Hepatocyte (in vitro differentiated cells): Measurements from ENCODE around the gene GVQW3. TPM values are rescaled to one million over a fixed set of nuclear protein-coding genes. Genes with fewer than 3 reads are reported as not detected.

ENCODE experiments used
- DNase-seq: peaks from one replicate; pipeline ENCODE4 v3.0.0-alpha.2; 2016; ENCODE audit warnings: low spot score
- H2AFZ ChIP-seq: fragments of 200-600 bp; sonication (generic); 2 replicates; pipeline ENCODE4 v1.6.0; 2016; ENCODE audit warnings: antibody characterized with exemption, mild to moderate bottlenecking
- H3K27ac ChIP-seq: fragments of 200-600 bp; sonication (generic); 2 replicates; pipeline ENCODE4 v1.5.1; 2016; ENCODE audit warnings: mild to moderate bottlenecking
- H3K27me3 ChIP-seq: fragments of 200-600 bp; sonication (generic); 2 replicates; pipeline ENCODE4 v1.6.1; 2016
- H3K36me3 ChIP-seq: fragments of 200-600 bp; sonication (generic); replicated peaks from 2 replicates; pipeline ENCODE4 v1.5.1; 2016; ENCODE audit warnings: low read depth; ENCODE audit not compliant: insufficient read depth
- H3K4me1 ChIP-seq: fragments of 200-600 bp; sonication (generic); 2 replicates; pipeline ENCODE4 v1.5.1; 2016; ENCODE audit warnings: mild to moderate bottlenecking, moderate library complexity; ENCODE audit not compliant: insufficient read depth
- H3K4me2 ChIP-seq: fragments of 200-600 bp; sonication (generic); 2 replicates; pipeline ENCODE4 v1.6.0; 2016
- H3K4me3 ChIP-seq: fragments of 200-600 bp; sonication (generic); 2 replicates; pipeline ENCODE4 v1.5.1; 2016; ENCODE audit warnings: mild to moderate bottlenecking
- H3K79me2 ChIP-seq: fragments of 200-600 bp; sonication (generic); 2 replicates; pipeline ENCODE4 v1.6.0; 2017; ENCODE audit warnings: mild to moderate bottlenecking
- H3K9me2 ChIP-seq: fragments of 200-600 bp; sonication (generic); replicated peaks from 2 replicates; pipeline ENCODE4 v1.6.0; 2017; ENCODE audit warnings: mild to moderate bottlenecking; ENCODE audit not compliant: insufficient read depth
- H3K9me3 ChIP-seq: fragments of 200-600 bp; sonication (generic); 2 replicates; pipeline ENCODE4 v1.5.1; 2016; ENCODE audit warnings: low read depth, mild to moderate bottlenecking
- H4K20me1 ChIP-seq: fragments of 200-600 bp; sonication (generic); 2 replicates; pipeline ENCODE4 v1.6.0; 2016; ENCODE audit warnings: mild to moderate bottlenecking; ENCODE audit not compliant: insufficient read depth, poor library complexity, severe bottlenecking
- CTCF ChIP-seq: fragments of 200-600 bp; sonication (generic); IDR thresholded peaks from 2 replicates; pipeline ENCODE4 v1.5.1; 2016; ENCODE audit warnings: antibody characterized with exemption, mild to moderate bottlenecking; ENCODE audit not compliant: poor library complexity
- EZH2 ChIP-seq: fragments of 200-600 bp; sonication (generic); IDR thresholded peaks from 2 replicates; pipeline ENCODE4 v1.6.1; 2016; ENCODE audit warnings: antibody characterized with exemption, mild to moderate bottlenecking, borderline replicate concordance
- EZH2phosphoT487 ChIP-seq: fragments of 200-600 bp; sonication (generic); IDR thresholded peaks from one replicate; pipeline ENCODE4 v1.6.1; 2018; ENCODE audit warnings: antibody characterized with exemption, mild to moderate bottlenecking, low read depth, moderate library complexity; ENCODE audit not compliant: unreplicated experiment, severe bottlenecking
- WGBS: methylation state at CpG from one replicate; pipeline ENCODE4 v1.1.6; 2016; ENCODE audit warnings: low lambda C conversion rate; ENCODE audit errors: missing lambda C conversion rate; 5-methylcytosine and 5-hydroxymethylcytosine counted together
- polyA plus RNA-seq: library from polyadenylated mRNA; unstranded; fragments of >200 nt; fragmentation: Nextera tagmentation; extraction: Ambion mirVana; gene quantifications from 2 replicates; pipeline ENCODE4 v1.2.1, GENCODE V29; 2016
- total RNA-seq: library from RNA; depleted of rRNA; stranded (reverse); fragments of >200 nt; gene quantifications from 2 replicates; pipeline ENCODE4 v1.2.3, GENCODE V29; 2014

The GVQW3 gene
- total and polyA plus RNA-seq, 2 experiments from 2014 or later: 0.36 to 6.0 TPM

- Histone ChIP-seq H4K20me1 (no peaks in the 10 kb centered on the region), H3K27me3 (no peaks in the 10 kb centered on the region), H3K27ac (no peak overlapping the region), H3K79me2 (peaks cover 19% of the 10 kb centered on the region), H3K9me2 (no peaks in the 10 kb centered on the region), H3K4me1 (peaks cover 4% of the 10 kb centered on the region), H2AFZ (no peak overlapping the region), H3K9me3 (no peaks in the 10 kb centered on the region), H3K4me3 (no peak overlapping the region), H3K36me3 (no peaks in the 10 kb centered on the region), H3K4me2 (no peak overlapping the region)
- 48% methylated on average over 6 of the region's 6 CpGs for WGBS
- no peak for DNase-seq
- TF ChIP-seq EZH2phosphoT487 (no peak), CTCF (no peak), EZH2 (no peak)
These were observed 72.1 kb downstream of the GVQW3 start for GRCh38 chr11:76453248-76453647.

- Histone ChIP-seq H3K4me3 (no peak overlapping the region), H3K27ac (peak overlapping the region; percentile 43), H2AFZ (no peak overlapping the region), H4K20me1 (no peaks in the 10 kb centered on the region), H3K9me2 (no peaks in the 10 kb centered on the region), H3K79me2 (peaks cover 9% of the 10 kb centered on the region), H3K27me3 (no peaks in the 10 kb centered on the region), H3K4me1 (peaks cover 4% of the 10 kb centered on the region), H3K9me3 (no peaks in the 10 kb centered on the region), H3K4me2 (no peak overlapping the region), H3K36me3 (no peaks in the 10 kb centered on the region)
- TF ChIP-seq EZH2phosphoT487: no peak
- no peak for TF ChIP-seq EZH2
- no peak for TF ChIP-seq CTCF
- DNase-seq: no peak
- WGBS: 36% methylated on average over 2 of the region's 2 CpGs
These were observed 74.2 kb downstream of the GVQW3 start for GRCh38 chr11:76455331-76455730.

GRCh38 chr11:76455931-76456330, 74.8 kb downstream of the GVQW3 start:
- TF ChIP-seq CTCF (no peak), EZH2 (no peak), EZH2phosphoT487 (no peak)
- H3K4me2 ChIP-seq: no peak overlapping the region
- H3K27ac ChIP-seq: peak overlapping the region; percentile 43
- H4K20me1 ChIP-seq: no peaks in the 10 kb centered on the region
- peaks cover 4% of the 10 kb centered on the region for H3K4me1 ChIP-seq
- no peak overlapping the region for H3K4me3 ChIP-seq
- no peaks in the 10 kb centered on the region for H3K27me3 ChIP-seq
- no peaks in the 10 kb centered on the region for H3K9me3 ChIP-seq
- peaks cover 9% of the 10 kb centered on the region for H3K79me2 ChIP-seq
- no peak overlapping the region for H2AFZ ChIP-seq
- H3K36me3 ChIP-seq: no peaks in the 10 kb centered on the region
- no peaks in the 10 kb centered on the region for H3K9me2 ChIP-seq
- DNase-seq: no peak

GRCh38 chr11:76456571-76456970, 75.4 kb downstream of the GVQW3 start:
- H3K4me3 ChIP-seq: no peak overlapping the region
- no peaks in the 10 kb centered on the region for H3K27me3 ChIP-seq
- peaks cover 4% of the 10 kb centered on the region for H3K4me1 ChIP-seq
- H3K4me2 ChIP-seq: no peak overlapping the region
- H2AFZ ChIP-seq: no peak overlapping the region
- no peaks in the 10 kb centered on the region for H4K20me1 ChIP-seq
- TF ChIP-seq CTCF: no peak
- TF ChIP-seq EZH2: no peak
- TF ChIP-seq EZH2phosphoT487: no peak
- H3K27ac ChIP-seq: peak overlapping the region; percentile 9
- H3K9me3 ChIP-seq: no peaks in the 10 kb centered on the region
- no peaks in the 10 kb centered on the region for H3K36me3 ChIP-seq
- DNase-seq: no peak
- no peaks in the 10 kb centered on the region for H3K9me2 ChIP-seq
- WGBS: 44% methylated on average over 2 of the region's 2 CpGs
- H3K79me2 ChIP-seq: peaks cover 9% of the 10 kb centered on the region
